NB4 (cell line): ENCODE measurements around the gene DYNLT1.

Experiments
- DNase-seq: peaks from one replicate; pipeline ENCODE4 v3.0.0; 2010; ENCODE audit warnings: low read depth
- H3K4me3 ChIP-seq: one replicate; pipeline ENCODE4 v1.5.1; 2011; ENCODE audit warnings: mild to moderate bottlenecking, low read depth, low read length, moderate library complexity
- CTCF ChIP-seq: IDR thresholded peaks from one replicate; pipeline ENCODE4 v1.5.1; 2012; ENCODE audit warnings: low read depth, low read length
- MAX ChIP-seq: IDR thresholded peaks from 2 replicates; pipeline ENCODE4 v1.6.1; 2011; ENCODE audit warnings: low read depth, low read length
- MYC ChIP-seq: IDR thresholded peaks from 2 replicates; pipeline ENCODE4 v1.6.1; 2011; ENCODE audit warnings: low read depth, low read length
- POLR2A ChIP-seq: IDR thresholded peaks from 2 replicates; pipeline ENCODE4 v1.6.1; 2011; ENCODE audit warnings: mild to moderate bottlenecking; ENCODE audit not compliant: insufficient read length; ENCODE audit errors: extremely low read depth

Gene DYNLT1

GRCh38 chr6:158593670-158594069 is 50.9 kb downstream of the DYNLT1 start:
- DNase-seq: no peak
- no peak overlapping the region for H3K4me3 ChIP-seq
- TF ChIP-seq POLR2A: no peak
- no peak for TF ChIP-seq MAX
- TF ChIP-seq CTCF: no peak
- no peak for TF ChIP-seq MYC

GRCh38 chr6:158591810-158592209 is 52.7 kb downstream of the DYNLT1 start:
- TF ChIP-seq MYC: no peak
- no peak for TF ChIP-seq CTCF
- no peak for TF ChIP-seq POLR2A
- no peak for TF ChIP-seq MAX
- DNase-seq: no peak
- no peak overlapping the region for H3K4me3 ChIP-seq

- no peak overlapping the region for H3K4me3 ChIP-seq
- no peak for DNase-seq
- no peak for TF ChIP-seq POLR2A
- no peak for TF ChIP-seq MYC
- TF ChIP-seq MAX: no peak
- no peak for TF ChIP-seq CTCF
Observed at GRCh38 chr6:158591134-158591809, 53.3 kb downstream of the DYNLT1 start.

GRCh38 chr6:158589366-158589765 is 55.2 kb downstream of the DYNLT1 start:
- no peak for DNase-seq
- H3K4me3 ChIP-seq: no peak overlapping the region
- TF ChIP-seq MAX (no peak), CTCF (no peak), MYC (no peak), POLR2A (no peak)

GRCh38 chr6:158586652-158587051 is 57.9 kb downstream of the DYNLT1 start:
- TF ChIP-seq CTCF: no peak
- no peak for TF ChIP-seq MAX
- TF ChIP-seq MYC: no peak
- TF ChIP-seq POLR2A: no peak
- no peak overlapping the region for H3K4me3 ChIP-seq
- DNase-seq: no peak
